Stimulated activated CD8-positive, alpha-beta memory T cell treated with anti-CD3 and anti-CD28 coated beads, Interleukin-15, amount 100 ng/mL, for 4 hours (primary cell): ENCODE measurements around the gene UNC93B1.

Source experiments
- DNase-seq, 2 donors: peaks; one replicate each; pipeline ENCODE4 v3.0.0-alpha.2; 2020; ENCODE audit warnings: low read depth in 2 of 2

Gene UNC93B1

GRCh38 chr11:68022531-68022930, 18.6 kb upstream of the UNC93B1 start:
- DNase-seq = no peak

- DNase-seq = no peak
These were observed 17.4 kb upstream of the UNC93B1 start for GRCh38 chr11:68021167-68021787.

- no peak for DNase-seq
These were observed 16.7 kb upstream of the UNC93B1 start for GRCh38 chr11:68020575-68020974.

DNA sequence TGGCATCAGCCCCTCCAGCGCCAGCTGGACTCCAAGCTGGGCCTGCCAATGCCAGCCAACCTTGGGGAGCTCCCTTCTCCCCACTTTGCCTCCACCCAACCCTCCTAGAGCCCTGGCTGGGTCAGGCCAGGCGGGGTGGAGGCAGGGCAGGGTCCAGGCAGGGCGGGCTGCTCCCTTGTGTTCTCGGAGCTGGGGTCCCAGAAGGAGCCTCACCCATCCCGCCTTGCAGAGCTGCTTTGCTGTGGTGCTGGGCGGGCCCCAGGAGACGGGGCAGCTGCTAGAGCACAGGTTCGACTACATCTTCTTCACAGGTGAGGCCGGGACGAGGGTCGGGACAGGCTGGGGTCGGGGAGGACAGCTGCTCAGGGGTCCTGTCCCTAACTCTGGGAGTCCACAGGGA, 15.6 kb upstream of the UNC93B1 start:
- DNase-seq = no peak

- no peak for DNase-seq
These were observed 14.9 kb upstream of the UNC93B1 start for GRCh38 chr11:68018730-68019190.

GRCh38 chr11:68017980-68018729, 14.3 kb upstream of the UNC93B1 start:
- DNase-seq = no peak

DNA sequence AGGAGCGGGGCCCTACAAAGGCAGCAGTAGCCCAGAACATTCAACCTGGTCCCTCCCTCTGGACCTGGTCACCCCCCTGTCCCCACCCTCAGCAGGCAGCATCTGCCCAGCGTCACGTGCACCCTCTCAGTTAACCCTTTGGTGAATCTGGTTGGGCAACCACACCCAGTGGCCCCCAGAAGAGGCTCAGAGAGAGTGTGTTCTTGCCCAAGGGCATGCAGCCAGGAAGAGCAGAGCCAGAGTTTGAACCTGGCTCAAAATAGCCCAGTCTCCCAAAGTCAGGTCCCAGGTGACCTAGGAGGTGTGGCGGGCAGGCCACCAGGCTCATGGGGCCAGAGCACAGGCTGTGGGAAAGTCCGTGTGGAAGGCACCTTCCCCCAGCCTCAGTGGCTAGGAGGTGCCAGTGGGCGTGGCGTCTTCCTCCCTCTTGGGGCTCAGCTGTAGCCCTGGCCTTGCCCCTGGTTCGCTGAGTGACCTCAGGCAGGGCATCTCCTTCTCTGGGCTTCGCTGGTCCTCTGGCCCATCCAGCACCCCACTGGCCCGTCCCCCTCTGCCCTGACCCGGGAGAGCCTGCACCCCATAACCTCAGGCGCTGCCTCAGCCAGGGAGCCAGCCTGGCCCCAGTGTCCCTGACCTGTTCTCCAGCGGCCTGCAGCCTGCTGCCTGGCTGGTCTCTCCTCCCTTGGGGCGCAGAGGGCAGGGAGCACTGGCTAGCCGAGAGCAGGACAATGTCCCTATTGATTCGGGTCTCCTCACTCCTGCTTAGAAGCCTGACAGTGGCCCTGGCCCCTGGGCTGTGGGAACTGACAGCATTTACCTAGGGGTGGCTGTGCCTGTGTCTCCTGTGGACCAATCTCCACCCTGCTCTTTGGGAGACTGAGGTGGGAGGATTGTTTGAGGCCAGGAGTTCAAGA, 13.3 kb upstream of the UNC93B1 start:
- DNase-seq = no peak

- no peak for DNase-seq
These were observed 12.4 kb upstream of the UNC93B1 start for GRCh38 chr11:68016161-68016903.

DNA sequence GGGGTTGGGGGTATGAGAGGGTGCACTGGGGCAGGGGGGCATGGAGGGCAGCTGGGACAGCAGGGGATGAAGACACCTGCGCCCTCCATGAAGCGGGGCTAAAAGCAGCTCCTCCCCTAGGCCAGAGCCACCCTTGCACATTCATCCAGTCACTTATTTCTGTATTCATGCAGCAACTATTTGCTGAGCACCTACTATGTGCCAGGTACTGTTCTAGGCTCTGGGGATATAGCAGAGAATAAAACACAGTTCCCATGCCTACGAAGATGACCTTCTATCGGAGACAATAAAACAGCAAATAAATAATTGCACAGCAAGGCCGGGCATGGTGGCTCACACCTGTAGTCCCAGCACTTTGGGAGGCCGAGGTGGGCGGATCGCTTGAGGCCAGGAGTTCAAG, 11.6 kb upstream of the UNC93B1 start:
- DNase-seq = no peak

- DNase-seq = no peak
These were observed 11.1 kb upstream of the UNC93B1 start for GRCh38 chr11:68014947-68015447.

DNA sequence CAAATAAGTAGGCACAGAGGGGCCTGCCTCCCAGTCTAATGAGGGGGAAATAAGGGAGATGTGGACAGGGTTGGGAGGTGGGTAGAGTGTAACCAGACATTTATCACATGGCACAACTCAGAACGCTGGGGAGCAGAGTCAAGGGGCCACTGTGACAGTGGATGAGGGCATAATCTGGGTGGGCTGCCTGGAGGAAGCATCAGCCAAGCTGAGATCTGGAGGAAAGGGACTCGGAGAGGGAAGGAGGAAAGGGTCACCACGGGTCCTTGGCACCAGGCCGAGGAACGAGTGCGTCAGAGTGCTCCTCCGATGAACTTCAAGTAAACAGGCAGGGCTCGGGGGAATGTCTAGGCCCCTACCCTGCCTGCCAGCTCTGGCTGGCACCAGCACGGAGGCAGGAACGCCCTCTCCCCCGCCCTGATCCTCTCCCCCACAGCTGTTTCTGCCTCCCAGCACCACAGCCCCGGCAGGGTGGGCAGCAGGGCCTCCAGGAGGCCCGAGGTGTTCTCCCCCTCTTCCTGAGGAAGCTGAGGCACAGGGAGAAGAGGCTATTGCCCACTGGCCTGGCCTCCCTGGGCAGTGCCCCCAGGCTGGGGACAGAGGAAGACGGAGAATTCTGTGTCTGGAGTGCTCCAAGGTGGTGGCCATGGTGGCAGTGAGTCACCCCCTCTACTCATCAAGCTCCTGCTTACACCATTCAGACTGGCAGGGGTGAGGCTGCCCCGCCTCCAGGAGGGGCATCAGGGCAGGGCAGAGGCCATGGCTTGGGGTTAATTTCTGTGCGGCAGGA, 10.5 kb upstream of the UNC93B1 start:
- no peak for DNase-seq

- no peak for DNase-seq
These were observed 9.8 kb upstream of the UNC93B1 start for GRCh38 chr11:68013611-68014156.

DNA sequence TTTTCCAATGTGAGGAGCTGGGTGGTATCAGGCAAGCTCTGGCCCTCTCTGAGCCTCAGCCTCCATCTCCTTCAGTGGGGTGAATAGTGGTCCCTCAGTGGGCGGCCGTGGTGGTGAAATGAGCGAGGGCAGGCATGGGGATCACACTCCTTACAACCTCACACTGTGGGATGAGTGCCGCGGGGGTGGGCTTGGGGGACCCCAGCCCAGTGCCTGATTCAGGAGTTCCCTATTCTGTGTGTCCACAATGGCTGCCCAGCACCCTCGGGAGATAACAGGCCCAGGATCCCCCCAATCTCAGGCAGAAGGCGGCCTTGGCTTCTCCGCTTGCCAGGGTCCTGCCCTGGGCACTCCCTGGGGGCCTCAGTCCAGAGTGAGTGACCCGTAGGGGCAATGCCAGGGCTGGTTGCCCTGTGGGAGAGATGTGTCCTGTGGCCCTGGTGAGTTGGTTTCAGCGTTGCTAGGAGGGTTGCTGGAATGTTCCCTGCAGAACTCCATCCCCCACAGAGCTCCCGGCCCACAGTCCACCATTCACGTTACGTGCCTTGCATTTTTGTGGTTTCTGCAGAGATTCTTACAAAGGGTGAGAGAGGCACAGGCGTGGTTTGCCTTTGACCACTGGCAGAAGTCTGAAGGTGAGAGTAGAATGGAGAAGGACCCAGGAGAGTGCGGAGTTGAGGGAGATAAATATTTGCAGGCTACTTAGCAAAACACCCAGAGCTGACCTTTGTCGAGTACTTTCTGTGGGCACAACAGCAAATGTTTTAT, 9.1 kb upstream of the UNC93B1 start:
- no peak for DNase-seq

GRCh38 chr11:68012044-68012842, 8.3 kb upstream of the UNC93B1 start:
- DNase-seq = no peak

GRCh38 chr11:68011051-68011943, 7.4 kb upstream of the UNC93B1 start:
- DNase-seq = no peak

GRCh38 chr11:68010090-68011041, 6.5 kb upstream of the UNC93B1 start, which contains the start of gene ALDH3B1:
Gene ALDH3B1 (plus strand): TSS chr11:68010327. CDS start chr11:68015298, 4,971 bp downstream.
- DNase-seq = no peak
